Osteoblast (primary cell): ENCODE data around the gene CLOCK. TPM values are rescaled to one million over a fixed set of nuclear protein-coding genes. Genes with fewer than 3 reads are reported as not detected.

Source experiments
- DNase-seq: peaks from one replicate; pipeline ENCODE4 v3.0.0; 2011; ENCODE audit warnings: low spot score, mixed read lengths; ENCODE audit not compliant: insufficient read length; ENCODE audit errors: missing footprints
- H2AFZ ChIP-seq: 2 replicates; pipeline ENCODE4 v1.6.0; 2011; ENCODE audit warnings: mild to moderate bottlenecking, low read length
- H3K27ac ChIP-seq: 2 replicates; pipeline ENCODE4 v1.5.1; 2011; ENCODE audit warnings: mild to moderate bottlenecking, low read depth, low read length, moderate library complexity
- H3K27me3 ChIP-seq: 2 replicates; pipeline ENCODE4 v1.6.0; 2012; ENCODE audit warnings: mild to moderate bottlenecking, control low read depth, inconsistent platforms, low read length, moderate library complexity; ENCODE audit not compliant: insufficient read depth
- H3K36me3 ChIP-seq: 2 replicates; pipeline ENCODE4 v1.5.1; 2011; ENCODE audit warnings: mild to moderate bottlenecking, low read length, control low read depth, moderate library complexity; ENCODE audit not compliant: insufficient read depth
- H3K4me1 ChIP-seq: 2 replicates; pipeline ENCODE4 v1.5.1; 2011; ENCODE audit warnings: mild to moderate bottlenecking, low read length, control low read depth, moderate library complexity; ENCODE audit not compliant: insufficient read depth
- H3K4me2 ChIP-seq: 2 replicates; pipeline ENCODE4 v1.6.0; 2011; ENCODE audit warnings: mild to moderate bottlenecking, low read length; ENCODE audit not compliant: insufficient read depth
- H3K4me3 ChIP-seq: fragments of 200-600 bp; sonication (generic); 3 replicates; pipeline ENCODE4 v1.5.1; 2012; ENCODE audit warnings: mild to moderate bottlenecking, low read length, inconsistent platforms; ENCODE audit not compliant: insufficient read depth
- H3K79me2 ChIP-seq: 2 replicates; pipeline ENCODE4 v1.6.0; 2012; ENCODE audit warnings: mild to moderate bottlenecking, low read length, control low read depth, inconsistent platforms; ENCODE audit not compliant: insufficient read depth
- H3K9me3 ChIP-seq: 2 replicates; pipeline ENCODE4 v1.5.1; 2011; ENCODE audit warnings: low read depth, low read length, control low read depth
- H4K20me1 ChIP-seq: 2 replicates; pipeline ENCODE4 v1.6.0; 2012; ENCODE audit warnings: mild to moderate bottlenecking, low read length, control low read depth; ENCODE audit not compliant: insufficient read depth
- total RNA-seq: library from RNA; depleted of rRNA; stranded (reverse); fragments of >200 nt; gene quantifications from 2 replicates; pipeline ENCODE4 v1.2.3, GENCODE V29; 2012
- TF ChIP-seq, protein P1 (sequence below): IDR thresholded peaks from 2 replicates; pipeline ENCODE4 v1.5.1; 2011; ENCODE audit warnings: mild to moderate bottlenecking, low read depth, low read length, moderate library complexity; ENCODE audit errors: extremely low read depth

Gene CLOCK
- total RNA-seq, 1 donor: 34.4 TPM

DNA sequence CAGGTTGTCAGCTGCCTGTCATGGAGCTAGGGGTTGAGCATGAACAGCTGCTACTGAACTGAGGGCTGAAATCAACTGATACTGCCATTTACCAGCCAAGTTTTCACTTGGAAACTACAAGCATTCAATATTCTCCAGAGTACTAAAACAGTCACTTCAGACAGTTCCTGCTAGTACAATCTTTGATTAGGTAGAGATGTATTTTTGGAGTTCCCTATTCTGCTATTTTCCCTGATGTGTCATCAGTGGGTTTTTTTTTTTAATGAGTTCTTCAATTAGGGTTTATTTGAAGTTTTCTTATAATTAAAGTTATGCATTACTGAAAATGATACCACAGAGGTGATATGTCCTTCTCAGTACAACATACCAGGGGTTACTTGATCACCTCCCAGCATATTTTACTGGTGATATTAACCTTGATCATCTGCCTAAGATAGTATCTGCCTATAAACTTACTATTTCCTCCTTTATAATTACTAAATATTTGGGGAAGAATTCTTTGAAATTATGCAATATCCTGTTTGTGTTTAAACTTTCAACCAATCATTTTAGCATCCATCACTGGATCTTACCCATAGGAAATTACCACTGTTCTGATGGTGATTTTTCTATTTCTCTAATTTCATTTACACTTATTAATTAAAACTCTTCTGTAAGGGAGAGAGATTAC lies 31.8 kb upstream of the CLOCK start:
- H3K4me2 ChIP-seq: no peak overlapping the region
- no peaks in the 10 kb centered on the region for H3K36me3 ChIP-seq
- H3K27me3 ChIP-seq: no peaks in the 10 kb centered on the region
- DNase-seq: no peak
- no peak overlapping the region for H3K27ac ChIP-seq
- H3K79me2 ChIP-seq: no peaks in the 10 kb centered on the region
- H3K9me3 ChIP-seq: no peaks in the 10 kb centered on the region
- H3K4me3 ChIP-seq: no peak overlapping the region
- H4K20me1 ChIP-seq: no peaks in the 10 kb centered on the region
- H3K4me1 ChIP-seq: no peaks in the 10 kb centered on the region
- TF ChIP-seq, protein P1, sequence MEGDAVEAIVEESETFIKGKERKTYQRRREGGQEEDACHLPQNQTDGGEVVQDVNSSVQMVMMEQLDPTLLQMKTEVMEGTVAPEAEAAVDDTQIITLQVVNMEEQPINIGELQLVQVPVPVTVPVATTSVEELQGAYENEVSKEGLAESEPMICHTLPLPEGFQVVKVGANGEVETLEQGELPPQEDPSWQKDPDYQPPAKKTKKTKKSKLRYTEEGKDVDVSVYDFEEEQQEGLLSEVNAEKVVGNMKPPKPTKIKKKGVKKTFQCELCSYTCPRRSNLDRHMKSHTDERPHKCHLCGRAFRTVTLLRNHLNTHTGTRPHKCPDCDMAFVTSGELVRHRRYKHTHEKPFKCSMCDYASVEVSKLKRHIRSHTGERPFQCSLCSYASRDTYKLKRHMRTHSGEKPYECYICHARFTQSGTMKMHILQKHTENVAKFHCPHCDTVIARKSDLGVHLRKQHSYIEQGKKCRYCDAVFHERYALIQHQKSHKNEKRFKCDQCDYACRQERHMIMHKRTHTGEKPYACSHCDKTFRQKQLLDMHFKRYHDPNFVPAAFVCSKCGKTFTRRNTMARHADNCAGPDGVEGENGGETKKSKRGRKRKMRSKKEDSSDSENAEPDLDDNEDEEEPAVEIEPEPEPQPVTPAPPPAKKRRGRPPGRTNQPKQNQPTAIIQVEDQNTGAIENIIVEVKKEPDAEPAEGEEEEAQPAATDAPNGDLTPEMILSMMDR: no peak
- H2AFZ ChIP-seq: no peak overlapping the region

DNA sequence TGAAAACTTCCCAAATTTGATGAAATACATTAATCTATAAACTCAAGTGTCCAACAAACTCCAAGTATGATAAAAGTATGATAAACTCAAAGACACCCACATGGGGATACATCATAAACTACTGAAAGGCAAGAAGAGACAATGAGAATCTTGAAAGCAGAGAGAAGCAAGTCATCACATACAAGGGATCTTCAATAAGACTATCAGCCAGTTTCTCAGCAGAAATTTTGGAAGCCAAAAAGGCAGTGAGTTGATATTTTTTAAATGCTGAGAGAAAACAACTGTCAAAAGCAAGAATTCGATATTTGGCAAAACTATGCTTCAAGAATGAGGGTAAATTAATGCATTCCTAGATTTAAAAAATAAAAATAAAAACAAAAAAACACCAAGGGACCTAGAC lies 28.8 kb upstream of the CLOCK start:
- TF ChIP-seq, protein P1: no peak
- H3K4me3 ChIP-seq: no peak overlapping the region
- H3K27ac ChIP-seq: no peak overlapping the region
- no peaks in the 10 kb centered on the region for H3K79me2 ChIP-seq
- H4K20me1 ChIP-seq: no peaks in the 10 kb centered on the region
- H3K27me3 ChIP-seq: no peaks in the 10 kb centered on the region
- H3K9me3 ChIP-seq: no peaks in the 10 kb centered on the region
- no peaks in the 10 kb centered on the region for H3K36me3 ChIP-seq
- no peak overlapping the region for H2AFZ ChIP-seq
- no peak for DNase-seq
- H3K4me2 ChIP-seq: no peak overlapping the region
- H3K4me1 ChIP-seq: no peaks in the 10 kb centered on the region

DNA sequence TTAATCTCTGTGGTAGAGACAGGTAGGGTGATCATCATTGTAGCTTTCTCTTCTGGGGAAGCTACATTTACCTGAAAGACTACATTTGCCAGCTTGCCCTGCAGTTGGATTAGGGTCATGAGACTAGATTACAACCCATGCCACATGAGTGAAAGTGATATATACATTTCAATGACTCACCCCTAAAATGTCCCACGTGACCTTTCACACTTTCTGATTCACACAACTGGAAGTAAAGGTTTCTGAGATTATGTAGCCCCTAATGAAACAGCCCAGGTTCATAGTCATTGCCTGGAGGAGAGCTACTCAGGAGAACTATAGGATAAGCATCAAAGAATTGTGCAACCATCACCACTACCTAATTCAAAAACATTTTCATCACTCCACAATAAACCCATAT lies 27.5 kb upstream of the CLOCK start:
- H3K9me3 ChIP-seq: no peaks in the 10 kb centered on the region
- no peak overlapping the region for H3K4me2 ChIP-seq
- no peak overlapping the region for H2AFZ ChIP-seq
- DNase-seq: no peak
- TF ChIP-seq, protein P1: no peak
- H3K4me3 ChIP-seq: no peak overlapping the region
- H3K27ac ChIP-seq: no peak overlapping the region
- H3K27me3 ChIP-seq: no peaks in the 10 kb centered on the region
- no peaks in the 10 kb centered on the region for H4K20me1 ChIP-seq
- H3K4me1 ChIP-seq: no peaks in the 10 kb centered on the region
- H3K36me3 ChIP-seq: no peaks in the 10 kb centered on the region
- no peaks in the 10 kb centered on the region for H3K79me2 ChIP-seq

DNA sequence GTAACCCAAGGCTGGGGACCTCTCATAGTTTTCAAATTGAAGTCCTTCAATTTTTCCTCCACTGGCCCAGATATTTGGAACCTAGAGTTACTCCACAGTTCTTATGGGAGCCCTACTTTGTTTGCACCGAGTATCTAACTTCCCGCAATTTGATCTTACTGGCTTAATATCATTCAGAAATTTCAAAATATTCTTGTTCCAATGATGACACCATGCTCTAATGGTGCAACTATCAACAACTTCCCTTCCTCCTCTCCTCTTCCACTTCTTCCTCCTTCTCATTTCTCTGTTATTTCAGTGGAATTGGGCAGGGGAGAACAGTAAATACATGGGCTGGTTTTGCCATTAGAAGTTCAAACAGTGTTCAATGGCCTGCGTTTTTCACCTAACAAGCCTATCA lies 25.1 kb upstream of the CLOCK start:
- peaks cover 5% of the 10 kb centered on the region for H3K27me3 ChIP-seq
- no peak overlapping the region for H3K4me2 ChIP-seq
- H3K9me3 ChIP-seq: no peaks in the 10 kb centered on the region
- H3K79me2 ChIP-seq: no peaks in the 10 kb centered on the region
- H3K4me1 ChIP-seq: no peaks in the 10 kb centered on the region
- no peak overlapping the region for H2AFZ ChIP-seq
- no peaks in the 10 kb centered on the region for H3K36me3 ChIP-seq
- DNase-seq: no peak
- no peak overlapping the region for H3K4me3 ChIP-seq
- H3K27ac ChIP-seq: no peak overlapping the region
- TF ChIP-seq, protein P1: no peak
- no peaks in the 10 kb centered on the region for H4K20me1 ChIP-seq
